ENCODE data around the gene RBKS. TPM values are rescaled to one million over a fixed set of nuclear protein-coding genes. Genes with fewer than 3 reads are reported as not detected.

RBKS gene
- total RNA-seq, 1 donor from 2014 or later = 1.8 TPM

DNA sequence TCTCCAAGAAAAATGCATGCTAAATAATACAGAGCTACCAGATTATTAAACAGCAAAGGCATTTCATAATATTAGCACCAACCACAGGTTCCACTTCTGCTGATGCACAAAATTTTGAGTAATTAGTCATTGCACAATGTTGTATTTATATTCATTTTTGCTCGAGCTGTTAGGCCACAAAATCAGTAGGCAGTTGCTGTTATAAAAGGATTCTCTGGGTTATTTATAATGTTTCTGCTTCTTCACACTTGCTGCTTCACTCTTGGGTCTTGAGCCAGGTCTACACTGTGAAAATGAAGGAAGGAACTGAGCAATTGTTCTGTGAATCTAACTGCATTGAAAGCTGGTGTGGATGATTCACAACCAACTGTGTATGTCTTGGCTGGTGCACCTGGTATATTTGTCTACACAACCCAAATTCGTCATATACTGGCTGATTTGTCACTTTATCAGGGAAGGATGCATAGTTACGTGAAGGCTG lies 80.4 kb downstream of the RBKS start:
- peaks cover 7% of the 10 kb centered on the region for H3K4me1 Mint-ChIP-seq (ENCODE audit: low read depth)
- intact Hi-C loops (cut with micrococcal nuclease) = no loop called here
- no peak overlapping the region for H3K27ac Mint-ChIP-seq

DNA sequence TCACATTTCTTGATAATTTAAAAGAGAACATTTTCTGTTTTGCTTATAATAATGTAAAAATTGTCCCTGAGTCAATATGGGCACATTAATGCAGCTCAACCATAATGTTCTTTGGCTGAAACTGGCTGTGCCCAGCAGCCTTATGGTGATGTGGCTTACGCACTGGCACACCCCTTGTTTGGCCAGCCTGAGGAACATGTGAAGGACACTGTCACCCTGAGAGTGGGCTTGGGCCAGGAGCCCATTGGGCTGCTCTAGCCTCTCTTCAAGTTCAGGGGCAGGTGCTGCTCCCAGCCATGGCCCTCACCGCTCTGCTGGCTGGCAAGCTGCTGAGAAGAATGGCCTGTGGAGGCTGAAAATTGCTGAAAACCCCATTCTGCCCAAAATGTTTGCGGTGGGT lies 81.2 kb downstream of the RBKS start:
- intact Hi-C loops (cut with micrococcal nuclease) = no loop called here
- Mint-ChIP-seq H3K9me3 (no peaks in the 10 kb centered on the region), H3K27ac (no peak overlapping the region)

More for the DNA sequence above, 80.4 kb downstream of the RBKS start:
- peaks cover 2% of the 10 kb centered on the region for H3K27me3 Mint-ChIP-seq (ENCODE audit: low read depth)
- DNase-seq (ENCODE audit: low spot score) = no peak
- no peak overlapping the region for H3K4me3 Mint-ChIP-seq (ENCODE audit: low read depth)
- no peaks in the 10 kb centered on the region for H3K36me3 Mint-ChIP-seq (ENCODE audit: low read depth)
- no peaks in the 10 kb centered on the region for H3K9me3 Mint-ChIP-seq

DNA sequence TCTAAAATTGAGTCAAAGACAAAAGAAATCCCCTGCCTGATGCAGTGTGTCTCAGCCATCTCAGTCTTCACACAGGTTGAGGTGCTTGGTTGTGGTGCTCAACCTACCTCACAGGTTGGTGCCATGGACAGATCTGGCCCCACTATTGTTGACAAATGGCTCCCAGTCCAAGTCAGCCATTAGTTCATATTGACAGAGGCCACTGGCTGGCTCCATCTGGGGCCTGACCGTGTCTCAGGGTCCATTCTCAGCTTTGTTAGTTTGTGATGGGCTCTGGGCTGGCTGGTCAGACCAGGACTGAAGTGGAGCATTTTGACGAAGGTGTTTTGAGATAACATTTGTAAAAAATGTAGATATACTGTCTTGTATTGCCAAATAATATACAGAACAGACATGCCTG lies 81.8 kb downstream of the RBKS start:
- Mint-ChIP-seq H3K27ac (no peak overlapping the region), H3K4me1 (ENCODE audit: low read depth) (peaks cover 7% of the 10 kb centered on the region), H3K9me3 (no peaks in the 10 kb centered on the region), H3K27me3 (ENCODE audit: low read depth) (no peaks in the 10 kb centered on the region), H3K4me3 (ENCODE audit: low read depth) (no peak overlapping the region), H3K36me3 (ENCODE audit: low read depth) (no peaks in the 10 kb centered on the region)
- no peak for DNase-seq (ENCODE audit: low spot score)
- intact Hi-C loops (cut with micrococcal nuclease) = no loop called here

More for the DNA sequence above, 81.2 kb downstream of the RBKS start:
- Mint-ChIP-seq H3K4me1 (ENCODE audit: low read depth) (peaks cover 7% of the 10 kb centered on the region), H3K36me3 (ENCODE audit: low read depth) (no peaks in the 10 kb centered on the region), H3K4me3 (ENCODE audit: low read depth) (no peak overlapping the region), H3K27me3 (ENCODE audit: low read depth) (no peaks in the 10 kb centered on the region)
- DNase-seq (ENCODE audit: low spot score) = no peak

DNA sequence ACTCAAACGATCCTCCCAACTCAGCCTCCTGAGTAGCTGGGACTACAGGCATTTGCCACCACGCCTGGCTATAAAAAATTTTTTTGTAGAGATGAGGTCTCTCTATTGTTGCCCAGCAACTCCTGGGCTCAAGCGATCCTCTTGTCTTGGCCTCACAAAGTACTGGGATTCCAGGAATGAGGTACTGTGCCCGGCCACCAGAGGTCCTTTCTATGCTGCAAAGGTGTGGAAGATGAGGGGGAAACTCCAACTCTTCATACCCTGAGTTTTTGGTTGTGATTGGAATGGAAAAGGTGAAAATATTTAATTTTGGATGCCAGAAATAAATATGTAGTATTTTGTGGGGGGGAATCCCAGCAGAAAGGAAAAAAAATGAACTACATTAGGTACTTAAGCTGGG lies 82.7 kb downstream of the RBKS start:
- Mint-ChIP-seq H3K9me3 (no peaks in the 10 kb centered on the region), H3K36me3 (ENCODE audit: low read depth) (no peaks in the 10 kb centered on the region), H3K27ac (no peak overlapping the region), H3K4me1 (ENCODE audit: low read depth) (peaks cover 7% of the 10 kb centered on the region), H3K27me3 (ENCODE audit: low read depth) (no peaks in the 10 kb centered on the region), H3K4me3 (ENCODE audit: low read depth) (no peak overlapping the region)
- no peak for DNase-seq (ENCODE audit: low spot score)
- intact Hi-C loops (cut with micrococcal nuclease) = no loop called here

DNA sequence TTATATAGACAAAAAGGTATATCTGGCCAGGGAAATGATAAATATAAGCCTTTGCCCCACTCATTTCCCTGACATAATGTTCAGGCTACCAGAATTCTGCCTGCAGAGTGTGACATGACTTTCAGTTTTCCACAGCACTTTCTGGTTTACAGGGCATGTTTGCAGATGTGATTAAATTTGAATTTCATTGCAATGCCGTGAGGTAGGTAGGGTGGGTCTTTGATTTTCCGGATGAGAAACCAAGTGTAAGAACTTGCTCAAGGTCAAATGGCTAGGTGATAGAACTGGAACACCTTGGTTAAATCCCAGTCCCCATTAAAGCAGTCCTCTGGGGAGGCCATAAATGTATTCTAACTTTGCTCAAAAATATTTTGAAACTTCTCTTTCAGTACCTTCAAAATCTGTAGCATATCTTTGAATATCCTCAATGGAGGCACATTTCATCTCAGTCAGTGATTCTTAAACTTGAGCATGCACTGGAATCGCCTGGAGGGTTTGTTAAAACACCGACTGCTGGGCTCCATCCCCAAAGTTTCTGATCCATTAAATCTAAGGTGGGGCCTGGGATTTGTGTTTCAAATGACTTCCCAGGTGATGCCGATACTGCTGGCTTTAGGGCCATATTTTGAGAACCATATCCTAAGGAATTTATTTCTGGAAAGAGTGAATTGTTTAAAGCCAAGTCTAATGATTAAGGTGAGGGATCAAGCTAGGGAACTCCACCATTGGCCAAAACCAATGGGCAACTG lies 83.7 kb downstream of the RBKS start:
- H3K27ac Mint-ChIP-seq = no peak overlapping the region
- no peaks in the 10 kb centered on the region for H3K9me3 Mint-ChIP-seq
- H3K36me3 Mint-ChIP-seq (ENCODE audit: low read depth) = no peaks in the 10 kb centered on the region
- no peak overlapping the region for H3K4me3 Mint-ChIP-seq (ENCODE audit: low read depth)
- H3K27me3 Mint-ChIP-seq (ENCODE audit: low read depth) = no peaks in the 10 kb centered on the region
- peaks cover 4% of the 10 kb centered on the region for H3K4me1 Mint-ChIP-seq (ENCODE audit: low read depth)
- no peak for DNase-seq (ENCODE audit: low spot score)
- intact Hi-C loops (cut with micrococcal nuclease) = no loop called here

DNA sequence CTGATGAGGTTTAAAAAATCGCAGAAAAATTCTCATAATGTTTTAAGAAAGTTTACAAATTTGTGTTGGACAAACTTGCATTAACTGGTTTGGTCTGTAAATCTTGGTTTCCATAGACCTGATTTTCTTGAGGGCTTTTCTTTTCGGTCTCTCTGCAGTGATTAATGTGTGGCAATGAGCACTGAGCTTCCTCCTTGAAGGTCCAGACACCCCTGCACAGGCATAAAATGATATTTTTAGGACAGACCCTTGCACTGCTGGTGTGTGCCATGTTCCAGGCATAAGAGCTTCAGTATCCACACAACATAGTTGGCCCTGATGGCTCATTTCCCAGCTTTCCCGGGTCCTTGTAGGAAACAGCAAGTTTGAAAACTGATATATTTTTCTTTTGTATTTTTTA lies 85.0 kb downstream of the RBKS start:
- Mint-ChIP-seq H3K4me1 (ENCODE audit: low read depth) (peaks cover 4% of the 10 kb centered on the region), H3K4me3 (ENCODE audit: low read depth) (no peak overlapping the region), H3K27me3 (ENCODE audit: low read depth) (no peaks in the 10 kb centered on the region), H3K27ac (no peak overlapping the region), H3K9me3 (no peaks in the 10 kb centered on the region), H3K36me3 (ENCODE audit: low read depth) (no peaks in the 10 kb centered on the region)
- intact Hi-C loops (cut with micrococcal nuclease) = no loop called here
- DNase-seq (ENCODE audit: low spot score) = no peak

DNA sequence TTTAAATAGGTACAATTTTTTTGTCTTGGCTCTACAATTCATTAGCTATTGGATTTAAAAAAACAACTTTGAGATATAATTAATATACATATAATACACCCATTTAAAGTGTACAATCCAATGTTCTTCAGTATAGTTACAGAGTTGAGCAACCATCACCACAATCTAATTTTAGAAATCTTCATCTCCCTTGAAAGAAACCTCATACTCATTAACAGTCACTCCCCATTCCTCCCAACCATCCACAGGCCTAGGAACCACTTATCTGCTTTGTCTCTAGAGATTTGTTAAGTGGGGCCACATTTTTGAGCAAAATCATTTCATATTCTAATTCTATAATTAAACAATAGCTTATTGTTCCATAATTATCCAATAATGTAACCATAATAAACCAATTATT lies 86.0 kb downstream of the RBKS start:
- Mint-ChIP-seq H3K4me1 (ENCODE audit: low read depth) (no peaks in the 10 kb centered on the region), H3K36me3 (ENCODE audit: low read depth) (no peaks in the 10 kb centered on the region), H3K27me3 (ENCODE audit: low read depth) (no peaks in the 10 kb centered on the region), H3K27ac (no peak overlapping the region), H3K9me3 (no peaks in the 10 kb centered on the region), H3K4me3 (ENCODE audit: low read depth) (no peak overlapping the region)
- intact Hi-C loops (cut with micrococcal nuclease) = no loop called here
- DNase-seq (ENCODE audit: low spot score) = no peak

DNA sequence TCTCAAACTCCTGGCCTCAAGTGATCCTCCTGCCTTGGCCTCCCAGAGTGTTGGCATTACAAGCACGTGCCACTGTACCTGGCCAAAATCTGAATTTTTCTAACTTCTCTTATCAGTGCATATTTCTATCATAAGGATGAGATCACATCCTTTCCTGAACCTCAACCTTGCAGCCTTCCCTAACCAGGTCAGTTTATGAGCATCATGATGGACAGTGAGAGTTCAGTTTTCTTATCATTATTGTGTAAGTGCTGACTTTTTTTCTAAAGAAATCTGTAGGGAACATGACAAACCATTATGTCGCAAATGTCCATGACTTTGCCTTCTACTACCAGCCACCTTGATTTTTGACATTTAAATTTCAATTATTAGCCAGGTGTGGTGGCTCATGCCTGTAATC lies 87.1 kb downstream of the RBKS start:
- Mint-ChIP-seq H3K27ac (no peak overlapping the region), H3K9me3 (no peaks in the 10 kb centered on the region), H3K4me3 (ENCODE audit: low read depth) (no peak overlapping the region), H3K36me3 (ENCODE audit: low read depth) (no peaks in the 10 kb centered on the region), H3K4me1 (ENCODE audit: low read depth) (no peaks in the 10 kb centered on the region), H3K27me3 (ENCODE audit: low read depth) (no peaks in the 10 kb centered on the region)
- intact Hi-C loops (cut with micrococcal nuclease) = no loop called here
- no peak for DNase-seq (ENCODE audit: low spot score)

DNA sequence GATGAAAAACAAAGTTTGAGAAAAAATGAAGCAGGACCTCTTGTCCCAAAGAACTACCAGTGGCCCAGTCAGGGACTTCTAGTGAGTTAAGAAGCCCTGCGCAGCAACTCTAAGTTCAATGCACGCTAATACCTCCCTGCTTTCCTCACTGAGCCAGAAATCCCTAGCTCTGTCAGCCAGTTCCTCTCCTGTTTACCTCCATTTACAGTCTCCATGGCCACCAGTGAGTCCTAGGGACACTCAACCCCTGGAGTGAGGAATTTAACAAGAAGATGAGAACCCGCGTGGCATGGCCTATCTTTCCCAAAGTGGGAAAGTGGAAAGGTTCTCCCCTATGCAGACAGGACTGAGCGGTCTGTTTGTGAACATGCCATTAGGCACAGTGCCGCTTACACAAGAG lies 87.6 kb downstream of the RBKS start:
- Mint-ChIP-seq H3K4me3 (ENCODE audit: low read depth) (no peak overlapping the region), H3K27ac (no peak overlapping the region), H3K27me3 (ENCODE audit: low read depth) (no peaks in the 10 kb centered on the region), H3K36me3 (ENCODE audit: low read depth) (no peaks in the 10 kb centered on the region), H3K4me1 (ENCODE audit: low read depth) (no peaks in the 10 kb centered on the region), H3K9me3 (no peaks in the 10 kb centered on the region)
- no peak for DNase-seq (ENCODE audit: low spot score)
- intact Hi-C loops (cut with micrococcal nuclease) = no loop called here

DNA sequence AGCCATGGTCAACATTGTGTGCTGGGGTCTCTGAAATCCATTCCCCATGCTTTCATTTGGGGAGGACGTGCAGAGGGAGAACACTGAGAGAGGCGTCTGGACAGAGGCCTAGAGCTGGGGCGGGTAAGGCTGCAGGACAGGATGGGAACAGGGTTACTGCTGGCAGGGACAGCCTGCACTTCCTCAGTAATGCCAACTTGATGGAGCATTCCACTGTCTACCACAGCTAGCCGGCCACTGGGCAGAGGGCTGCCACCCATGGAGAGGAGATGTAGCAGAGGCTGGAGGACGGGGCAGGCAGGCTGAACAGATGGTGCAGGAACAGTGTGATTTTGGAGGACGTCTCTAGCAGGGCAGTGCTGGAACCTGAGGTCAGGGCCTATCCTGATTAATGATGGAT lies 89.3 kb downstream of the RBKS start:
- H3K27me3 Mint-ChIP-seq (ENCODE audit: low read depth) = no peaks in the 10 kb centered on the region
- H3K9me3 Mint-ChIP-seq = no peaks in the 10 kb centered on the region
- no peaks in the 10 kb centered on the region for H3K36me3 Mint-ChIP-seq (ENCODE audit: low read depth)
- DNase-seq (ENCODE audit: low spot score) = no peak
- no peaks in the 10 kb centered on the region for H3K4me1 Mint-ChIP-seq (ENCODE audit: low read depth)
- no peak overlapping the region for H3K27ac Mint-ChIP-seq
- intact Hi-C loops (cut with micrococcal nuclease) = no loop called here
- no peak overlapping the region for H3K4me3 Mint-ChIP-seq (ENCODE audit: low read depth)

DNA sequence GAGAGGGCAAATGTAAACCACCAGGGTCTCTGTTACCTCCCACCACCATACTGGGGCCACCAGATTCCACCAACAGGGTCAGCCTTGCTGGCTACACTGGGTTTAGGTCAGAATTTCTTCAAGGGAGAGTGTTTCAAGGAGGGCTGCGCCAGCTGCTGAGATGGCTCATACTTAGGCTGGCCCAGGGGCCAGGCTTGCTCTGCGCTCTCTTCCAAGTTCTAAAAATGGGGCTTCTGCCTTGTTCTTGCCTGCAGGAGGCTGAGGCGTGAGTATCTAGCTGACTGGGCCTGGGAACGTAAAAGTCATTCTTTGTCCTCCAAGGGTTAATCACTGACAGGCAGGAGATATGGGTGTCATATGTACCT lies 90.6 kb downstream of the RBKS start:
- DNase-seq (ENCODE audit: low spot score) = no peak
- intact Hi-C loops (cut with micrococcal nuclease) = no loop called here
- no peaks in the 10 kb centered on the region for H3K4me1 Mint-ChIP-seq (ENCODE audit: low read depth)
- H3K4me3 Mint-ChIP-seq (ENCODE audit: low read depth) = no peak overlapping the region
- no peaks in the 10 kb centered on the region for H3K36me3 Mint-ChIP-seq (ENCODE audit: low read depth)
- H3K27ac Mint-ChIP-seq = no peak overlapping the region
- H3K9me3 Mint-ChIP-seq = no peaks in the 10 kb centered on the region
- no peaks in the 10 kb centered on the region for H3K27me3 Mint-ChIP-seq (ENCODE audit: low read depth)

DNA sequence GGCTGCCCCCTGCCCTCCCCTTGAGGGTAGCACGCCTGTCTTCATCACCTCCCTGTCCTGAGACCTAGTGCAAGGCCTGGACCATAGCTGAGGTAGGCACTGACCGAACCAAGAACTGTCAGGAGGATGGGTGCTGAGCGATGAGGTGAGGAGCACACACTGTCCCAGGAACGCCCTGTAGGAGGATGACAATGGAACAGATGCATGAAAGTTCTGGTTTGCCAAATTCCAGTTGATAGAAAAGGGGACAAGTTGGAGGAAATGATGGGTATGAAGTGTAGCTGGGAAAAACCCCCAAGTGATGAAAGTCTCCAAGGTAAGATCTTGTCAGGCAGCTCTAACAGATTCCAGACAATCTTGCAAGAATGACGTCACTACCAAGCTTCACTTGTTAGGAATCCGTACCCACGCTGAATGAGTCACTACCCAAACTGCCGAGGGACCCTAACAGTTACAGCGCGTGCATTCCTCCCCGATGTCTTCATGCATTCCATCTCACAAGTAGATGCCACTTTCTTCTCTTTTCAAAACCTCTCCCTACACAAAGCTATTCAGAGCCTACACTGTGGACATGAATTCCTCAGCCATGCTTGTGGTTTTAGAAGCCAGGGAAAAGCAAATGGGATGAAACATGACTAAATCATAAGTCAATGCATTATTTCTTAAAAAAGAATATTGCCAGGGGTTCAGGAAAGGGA lies 91.1 kb downstream of the RBKS start:
- H3K4me1 Mint-ChIP-seq (ENCODE audit: low read depth) = no peaks in the 10 kb centered on the region

DNA sequence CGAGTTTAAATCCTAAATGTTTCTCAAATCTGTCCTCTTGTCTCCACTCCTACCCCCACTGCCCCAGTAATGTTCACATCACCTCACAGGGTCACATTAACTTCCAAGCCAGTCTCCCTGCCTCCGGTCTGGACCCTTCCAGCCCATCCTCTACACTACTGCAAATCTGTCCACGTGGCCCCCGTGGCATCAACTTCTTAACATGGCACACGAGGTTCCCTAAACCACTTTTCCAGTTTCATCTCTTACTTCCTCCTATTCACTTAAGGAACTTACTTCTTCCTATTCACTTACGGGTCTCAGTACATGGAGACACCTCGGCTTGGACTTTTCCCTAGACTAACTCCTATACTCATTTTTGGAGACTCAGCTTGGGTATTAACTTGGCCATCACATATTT lies 91.7 kb downstream of the RBKS start:
- Mint-ChIP-seq H3K4me1 (ENCODE audit: low read depth) (no peaks in the 10 kb centered on the region), H3K9me3 (no peaks in the 10 kb centered on the region), H3K4me3 (ENCODE audit: low read depth) (no peak overlapping the region), H3K36me3 (ENCODE audit: low read depth) (no peaks in the 10 kb centered on the region), H3K27ac (no peak overlapping the region), H3K27me3 (ENCODE audit: low read depth) (no peaks in the 10 kb centered on the region)
- intact Hi-C loops (cut with micrococcal nuclease) = no loop called here
- no peak for DNase-seq (ENCODE audit: low spot score)

More for the DNA sequence above, 91.1 kb downstream of the RBKS start:
- no peak for DNase-seq (ENCODE audit: low spot score)
- Mint-ChIP-seq H3K27me3 (ENCODE audit: low read depth) (no peaks in the 10 kb centered on the region), H3K27ac (no peak overlapping the region), H3K36me3 (ENCODE audit: low read depth) (no peaks in the 10 kb centered on the region), H3K4me3 (ENCODE audit: low read depth) (no peak overlapping the region), H3K9me3 (no peaks in the 10 kb centered on the region)
- intact Hi-C loops (cut with micrococcal nuclease) = no loop called here
